Measurements from ENCODE around the gene RTN4RL1. TPM values are rescaled to one million over a fixed set of nuclear protein-coding genes. Genes with fewer than 3 reads are reported as not detected.

Gene RTN4RL1
- total and polyA plus RNA-seq, 2 of the 4 experiments (the other 2 are of a cell fraction): under 0.01 to 0.03 TPM

- Histone ChIP-seq H4K20me1 (ENCODE audit: insufficient read depth, low read length) (no peaks in the 10 kb centered on the region), H3K27ac (ENCODE audit: insufficient read depth, low read length) (no peak overlapping the region), H2AK9ac (replicated peaks; ENCODE audit: low read depth, low read length, poor library complexity) (peak overlapping the region; percentile 46), H3K27me3 (ENCODE audit: control insufficient read depth, insufficient read depth, low read length) (no peaks in the 10 kb centered on the region), H2BK20ac (ENCODE audit: low read depth, low read length) (0 out of 2 replicates have a peak overlapping the region, but pooled peaks have one; percentile 54), H3K9me1 (ENCODE audit: insufficient read depth, low read length) (peaks cover 26% of the 10 kb centered on the region), H4K5ac (ENCODE audit: low read depth, low read length) (no peak overlapping the region), H2BK15ac (ENCODE audit: low read depth, low read length) (no peak overlapping the region; the same call in 2 of the 3 replicates), H3K56ac (ENCODE audit: extremely low read depth, insufficient read depth, low read length) (no peak overlapping the region), H3K4me1 (ENCODE audit: control insufficient read depth, insufficient read depth, low read length) (peaks cover 44% of the 10 kb centered on the region), H3K14ac (replicated peaks; ENCODE audit: low read depth, low read length) (no peak overlapping the region), H2AFZ (replicated peaks; ENCODE audit: low read length, poor library complexity) (no peak overlapping the region), H3K18ac (ENCODE audit: low read depth, low read length) (no peak overlapping the region), H3K4me3 (ENCODE audit: insufficient read depth, low read depth, low read length) (no peak overlapping the region), H2BK5ac (ENCODE audit: low read depth, low read length, poor library complexity, severe bottlenecking) (peak overlapping the region; percentile 38), H3K36me3 (ENCODE audit: control insufficient read depth, insufficient read depth, low read length) (peaks cover 21% of the 10 kb centered on the region), H3K9me3 (ENCODE audit: control insufficient read depth, insufficient read depth, low read length) (no peaks in the 10 kb centered on the region), H4K91ac (ENCODE audit: insufficient read depth, low read depth, low read length) (peak overlapping the region; percentile 60; the same call in 1 of the 2 replicates), H2AK5ac (ENCODE audit: low read depth, low read length) (peak overlapping the region; percentile 59; the same call in 1 of the 2 replicates), H3K79me1 (ENCODE audit: low read depth in 1 of 2, low read length in 2 of 2) (peaks cover 11 to 44% of the 10 kb centered on the region in 2 experiments), H3K9ac (ENCODE audit: low read depth, low read length) (no peak overlapping the region), H4K8ac (ENCODE audit: low read depth in 2 of 2, low read length in 2 of 2) (peak overlapping the region in 1 of 2 experiments; percentile 86; a peak in 2 of 4 replicates), H3K4me2 (ENCODE audit: low read depth, low read length) (no peak overlapping the region), H2BK120ac (ENCODE audit: low read depth, low read length) (peak overlapping the region; percentile 69; the same call in 1 of the 2 replicates), H3K4ac (ENCODE audit: low read depth, low read length) (peak overlapping the region; percentile 74), H3K23ac (ENCODE audit: low read depth, low read length) (no peak overlapping the region)
- 93% methylated on average over 3 of the region's 10 CpGs; no CpG with 5 or more reads in 1 of the 2 experiments for WGBS, 2 experiments (ENCODE audit: extremely low coverage in 2 of 2, insufficient read length in 1 of 2)
- dilution Hi-C loops (cut with HindIII; ENCODE audit: low sequenced_read_pairs, unreplicated experiment): no loop called here
- DNase-seq: no peak
- intact Hi-C loops (cut with micrococcal nuclease): no loop called here
- in situ Hi-C loops (cut with MboI; ENCODE audit: low sequenced_read_pairs): no loop called here
- no TSS peak for BruUV-seq (replicated peaks)
- POLR2A ChIA-PET (ENCODE audit: unreplicated experiment): no interaction called here
- no peak for ATAC-seq (ENCODE audit: low read depth)
- no peak for TF ChIP-seq ELK1 (IDR thresholded peaks at IDR 0.05; ENCODE audit: borderline replicate concordance, low read depth, low read length)
- TF ChIP-seq RAD21 (IDR thresholded peaks at IDR 0.05; ENCODE audit: low read length): no peak
- TF ChIP-seq MAZ (IDR thresholded peaks at IDR 0.05; ENCODE audit: borderline replicate concordance, low read depth, low read length): no peak
- TF ChIP-seq NFE2L2 (IDR thresholded peaks at IDR 0.05; ENCODE audit: low read depth, low read length): no peak
- TF ChIP-seq MXI1 (IDR thresholded peaks at IDR 0.05; ENCODE audit: borderline replicate concordance, low read depth, low read length): no peak
- TF ChIP-seq RCOR1 (IDR thresholded peaks at IDR 0.05; ENCODE audit: insufficient replicate concordance, low read length): no peak
- TF ChIP-seq MAFK (IDR thresholded peaks at IDR 0.05; ENCODE audit: low read depth, low read length): no peak
- TF ChIP-seq SMC3 (IDR thresholded peaks at IDR 0.05; ENCODE audit: low read depth, low read length): no peak
- no peak for TF ChIP-seq CTCF (conservative IDR thresholded peaks at IDR 0.05; ENCODE audit: low read depth, low read length)
- CTCF ChIA-PET: interaction anchor here (0.6 to 1.2 kb wide), 3 partner anchors 13 to 233 kb away, joined by 3 to 4 read pairs (median 3); no protein-coding TSS in a partner anchor
Measured at GRCh38 chr17:2074919-2075318, 49.8 kb upstream of the RTN4RL1 start.
